Progenitor cell of endocrine pancreas (in vitro differentiated cells): ENCODE measurements around the gene C10orf62. TPM values are rescaled to one million over a fixed set of nuclear protein-coding genes. Genes with fewer than 3 reads are reported as not detected.
"Not testable (repeated sequence)": the region's sequence is repeated elsewhere in the genome, so short reads cannot be mapped to it uniquely, and the experiment has no call there.

Source experiments
- DNase-seq: peaks from one replicate; pipeline ENCODE4 v3.0.0; 2021; ENCODE audit warnings: low spot score; ENCODE audit not compliant: unreplicated experiment
- H3K27ac Mint-ChIP-seq: 2 replicates; pipeline ENCODE4 v1.8.0; 2021; ENCODE audit warnings: mild to moderate bottlenecking, moderate library complexity, mixed read lengths
- H3K27me3 Mint-ChIP-seq: 2 replicates; pipeline ENCODE4 v1.8.0; 2021; ENCODE audit warnings: mixed read lengths
- H3K36me3 Mint-ChIP-seq: 2 replicates; pipeline ENCODE4 v1.8.0; 2022; ENCODE audit warnings: mixed read lengths; ENCODE audit not compliant: insufficient read depth
- H3K4me1 Mint-ChIP-seq: 2 replicates; pipeline ENCODE4 v1.8.0; 2021; ENCODE audit warnings: low read depth, mixed read lengths
- H3K4me3 Mint-ChIP-seq: 2 replicates; pipeline ENCODE4 v1.8.0; 2021; ENCODE audit warnings: low read depth, mild to moderate bottlenecking, moderate library complexity, mixed read lengths
- H3K9me3 Mint-ChIP-seq: 2 replicates; pipeline ENCODE4 v1.8.0; 2021; ENCODE audit warnings: low read depth, mixed read lengths
- CTCF ChIP-seq: fragments of 200-600 bp; sonication (generic); IDR thresholded peaks from one replicate; pipeline ENCODE4 v1.5.0; 2021; ENCODE audit warnings: antibody characterized with exemption, mild to moderate bottlenecking; ENCODE audit not compliant: unreplicated experiment
- total RNA-seq: library from RNA; stranded (reverse); gene quantifications from 2 replicates; pipeline ENCODE4 v1.2.1, GENCODE V29; 2021

C10orf62 gene
- total RNA-seq, 1 donor from 2014 or later, result 0.96 TPM

GRCh38 chr10:97629289-97629688, 39.8 kb downstream of the C10orf62 start:
- H3K27ac Mint-ChIP-seq, result no peak overlapping the region
- no peak for DNase-seq
- no peaks in the 10 kb centered on the region for H3K27me3 Mint-ChIP-seq
- no peak overlapping the region for H3K4me3 Mint-ChIP-seq
- H3K9me3 Mint-ChIP-seq, result no peaks in the 10 kb centered on the region
- TF ChIP-seq CTCF, result no peak
- peaks cover 12% of the 10 kb centered on the region for H3K4me1 Mint-ChIP-seq
- no peaks in the 10 kb centered on the region for H3K36me3 Mint-ChIP-seq

- Mint-ChIP-seq H3K4me1 (peaks cover 12% of the 10 kb centered on the region), H3K36me3 (no peaks in the 10 kb centered on the region), H3K9me3 (no peaks in the 10 kb centered on the region), H3K4me3 (no peak overlapping the region), H3K27me3 (no peaks in the 10 kb centered on the region), H3K27ac (no peak overlapping the region)
- no peak for DNase-seq
- TF ChIP-seq CTCF, result no peak
These were observed 41.6 kb downstream of the C10orf62 start for GRCh38 chr10:97631098-97631497.

- peaks cover 12% of the 10 kb centered on the region for H3K4me1 Mint-ChIP-seq
These were observed 43.7 kb downstream of the C10orf62 start, which contains the start of gene MORN4 for GRCh38 chr10:97632949-97633884. Gene MORN4 (minus strand): TSS chr10:97633500. CDS start chr10:97619653, 13,847 bp downstream.

GRCh38 chr10:97633921-97634320, 44.4 kb downstream of the C10orf62 start:
- Mint-ChIP-seq H3K4me1 (peaks cover 12% of the 10 kb centered on the region), H3K4me3 (peak overlapping the region; percentile 98), H3K27ac (peak overlapping the region; percentile 95), H3K9me3 (no peaks in the 10 kb centered on the region), H3K36me3 (no peaks in the 10 kb centered on the region), H3K27me3 (no peaks in the 10 kb centered on the region)
- peak; percentile 37 for TF ChIP-seq CTCF
- DNase-seq, result no peak

More at GRCh38 chr10:97632949-97633884, 43.7 kb downstream of the C10orf62 start, which contains the start of gene MORN4:
- Mint-ChIP-seq H3K9me3 (no peaks in the 10 kb centered on the region), H3K4me3 (peak within 1 kb of the TSS; percentile 98), H3K27me3 (no peaks in the 10 kb centered on the region), H3K36me3 (no peaks in the 10 kb centered on the region), H3K27ac (peak within 1 kb of the TSS; percentile 95)
- no peak for TF ChIP-seq CTCF
- DNase-seq, result peak; percentile 88

GRCh38 chr10:97635577-97635976, 46.1 kb downstream of the C10orf62 start:
- no peak for TF ChIP-seq CTCF
- Mint-ChIP-seq H3K4me1 (peaks cover 12% of the 10 kb centered on the region), H3K27me3 (no peaks in the 10 kb centered on the region), H3K9me3 (no peaks in the 10 kb centered on the region), H3K36me3 (no peaks in the 10 kb centered on the region), H3K27ac (no peak overlapping the region), H3K4me3 (no peak overlapping the region)
- no peak for DNase-seq

- peak overlapping the region; percentile 85 for H3K27ac Mint-ChIP-seq
- not testable (repeated sequence) for DNase-seq, H3K27me3 Mint-ChIP-seq, H3K9me3 Mint-ChIP-seq, H3K36me3 Mint-ChIP-seq, H3K4me3 Mint-ChIP-seq
- peaks cover 11% of the 10 kb centered on the region for H3K4me1 Mint-ChIP-seq
These were observed 49.6 kb downstream of the C10orf62 start for GRCh38 chr10:97639090-97639489.
